Stimulated activated effector memory CD8-positive, alpha-beta T cell treated with anti-CD3 and anti-CD28 coated beads, Interleukin-12 subunit alpha, Interleukin-12 subunit beta, amount 100 ng/mL, for 72 hours (primary cell): ENCODE data around the gene ADAMTSL2.
A peak's percentile ranks its signal among the peaks of the same experiment; 100 is the strongest.

Experiments
- ATAC-seq: fragments of 150-1000 bp; cut with Tn5 transposase; 2 replicates; pipeline ENCODE4 v1.10.0; 2021
- DNase-seq, 2 donors: peaks; one replicate each; pipeline ENCODE4 v3.0.0; 2021 to 2022; ENCODE audit warnings: low spot score in 2 of 2
- H3K27ac Mint-ChIP-seq: one replicate; pipeline ENCODE4 v1.8.0; 2022; ENCODE audit warnings: mild to moderate bottlenecking, mixed read lengths
- H3K36me3 Mint-ChIP-seq: one replicate; pipeline ENCODE4 v1.8.0; 2022; ENCODE audit warnings: mild to moderate bottlenecking, mixed read lengths
- H3K4me1 Mint-ChIP-seq: one replicate; pipeline ENCODE4 v1.8.0; 2022; ENCODE audit warnings: mixed read lengths
- H3K4me3 Mint-ChIP-seq: one replicate; pipeline ENCODE4 v1.8.0; 2022; ENCODE audit warnings: mild to moderate bottlenecking, mixed read lengths
- H3K9me3 Mint-ChIP-seq: one replicate; pipeline ENCODE4 v1.8.0; 2022; ENCODE audit warnings: mixed read lengths

Gene ADAMTSL2

DNA sequence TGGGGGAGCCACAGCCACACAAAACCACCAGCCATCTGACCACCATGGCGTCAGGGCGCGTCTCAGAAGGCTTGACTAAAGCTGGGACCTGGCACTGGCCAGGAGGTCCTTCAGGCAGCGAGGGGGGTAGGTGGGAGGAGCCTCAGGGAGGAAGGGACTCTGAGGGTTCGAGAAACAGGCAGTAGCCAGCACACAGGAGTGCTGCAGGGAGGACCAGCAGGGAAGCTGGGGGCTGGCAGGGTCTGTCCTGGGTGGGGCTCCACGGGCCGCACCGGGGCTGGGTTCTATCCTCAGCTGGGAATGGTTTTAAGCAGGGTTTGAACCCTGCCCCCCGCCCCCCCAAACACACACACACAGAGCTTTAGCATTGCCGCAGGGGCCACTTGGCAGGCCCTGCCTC is 67.2 kb downstream of the ADAMTSL2 start:
- Mint-ChIP-seq H3K4me1 (peaks cover 6% of the 10 kb centered on the region), H3K4me3 (no peak overlapping the region), H3K9me3 (peaks cover 14% of the 10 kb centered on the region), H3K36me3 (no peaks in the 10 kb centered on the region), H3K27ac (no peak overlapping the region)
- ATAC-seq = no peak
- no peak for DNase-seq

DNA sequence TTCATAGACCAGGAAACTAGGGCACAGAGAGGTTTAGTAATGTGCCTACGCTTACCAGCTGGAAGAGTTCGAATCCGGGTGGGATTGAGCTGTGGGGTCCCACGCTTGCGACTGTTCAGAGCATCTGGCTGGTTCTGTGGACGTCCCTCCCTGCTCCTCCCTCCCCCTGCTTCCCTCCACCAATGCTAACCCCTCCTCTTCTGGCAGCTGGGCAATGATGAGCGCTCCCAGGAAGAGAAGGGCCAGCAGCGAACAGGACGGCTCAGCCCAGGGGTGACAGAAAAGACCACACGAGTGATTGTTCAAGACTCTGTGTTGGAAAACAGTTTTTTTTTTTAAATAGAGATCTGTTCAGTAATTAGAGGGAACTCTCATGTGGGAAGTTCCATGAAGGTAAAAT is 67.8 kb downstream of the ADAMTSL2 start:
- H3K4me1 Mint-ChIP-seq = peaks cover 6% of the 10 kb centered on the region
- no peak for ATAC-seq
- DNase-seq = no peak
- no peaks in the 10 kb centered on the region for H3K36me3 Mint-ChIP-seq
- H3K4me3 Mint-ChIP-seq = no peak overlapping the region
- H3K9me3 Mint-ChIP-seq = peaks cover 9% of the 10 kb centered on the region
- no peak overlapping the region for H3K27ac Mint-ChIP-seq

DNA sequence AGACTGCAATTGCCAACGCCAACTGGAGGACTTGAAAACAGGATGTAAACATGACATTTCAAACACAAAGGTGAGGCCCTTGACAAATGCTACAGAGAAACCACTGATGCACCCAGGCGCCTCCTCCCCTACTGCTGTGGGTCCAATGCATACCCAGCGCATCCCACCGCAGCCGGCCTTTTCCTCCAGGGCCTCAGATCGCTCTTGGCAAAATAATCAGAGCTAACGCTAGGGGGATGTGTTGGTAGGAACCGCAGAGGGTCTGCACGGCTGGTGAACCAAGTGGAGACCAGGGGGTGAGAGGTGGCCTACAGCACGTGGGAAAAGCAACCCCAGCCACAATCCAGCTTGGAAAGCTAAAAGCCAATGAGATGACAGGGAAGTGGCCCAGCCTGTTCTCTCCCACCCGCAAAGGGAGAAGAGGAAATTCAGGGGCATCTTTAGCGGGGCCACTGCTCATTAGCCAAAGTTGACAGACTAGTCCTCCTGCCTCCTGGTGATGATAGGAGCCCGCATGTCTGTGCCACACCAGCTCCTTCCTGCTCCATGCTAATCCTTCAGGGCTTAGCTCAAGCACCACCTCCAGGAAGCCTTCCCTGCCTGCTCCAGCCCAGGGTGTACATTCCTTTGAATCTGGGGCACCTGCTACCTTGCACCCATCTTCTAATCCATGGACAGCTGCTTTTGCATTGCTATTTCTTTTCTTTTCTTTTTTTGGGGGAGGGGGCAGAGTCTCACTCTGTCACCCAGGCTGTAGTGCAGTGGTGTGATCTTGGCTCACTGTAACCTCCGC is 68.8 kb downstream of the ADAMTSL2 start:
- H3K9me3 Mint-ChIP-seq = no peaks in the 10 kb centered on the region
- H3K27ac Mint-ChIP-seq = no peak overlapping the region
- ATAC-seq (no peak), DNase-seq (no peak)
- no peaks in the 10 kb centered on the region for H3K36me3 Mint-ChIP-seq
- H3K4me3 Mint-ChIP-seq = no peak overlapping the region
- H3K4me1 Mint-ChIP-seq = peaks cover 6% of the 10 kb centered on the region

DNA sequence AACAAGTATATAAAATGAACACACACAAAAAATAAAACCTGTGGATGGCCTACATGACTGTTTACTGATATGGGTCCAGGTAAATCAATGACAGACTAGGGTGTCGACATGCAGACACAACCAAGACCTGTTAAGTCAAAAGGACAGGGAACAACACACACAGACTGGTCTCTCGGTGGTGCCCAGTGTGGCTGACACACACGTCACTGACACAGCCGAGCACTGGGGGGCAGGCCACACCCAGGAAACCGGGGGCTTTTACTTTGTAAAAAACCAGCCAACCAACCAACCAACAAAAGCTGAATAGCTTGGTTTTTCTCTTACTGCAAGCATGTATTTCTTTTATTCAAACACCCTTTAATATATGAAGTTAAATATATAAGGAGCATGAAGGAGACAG is 69.7 kb downstream of the ADAMTSL2 start:
- no peak overlapping the region for H3K4me3 Mint-ChIP-seq
- no peaks in the 10 kb centered on the region for H3K36me3 Mint-ChIP-seq
- no peak overlapping the region for H3K27ac Mint-ChIP-seq
- DNase-seq = no peak
- no peaks in the 10 kb centered on the region for H3K9me3 Mint-ChIP-seq
- peaks cover 6% of the 10 kb centered on the region for H3K4me1 Mint-ChIP-seq
- ATAC-seq = peak; percentile 61

DNA sequence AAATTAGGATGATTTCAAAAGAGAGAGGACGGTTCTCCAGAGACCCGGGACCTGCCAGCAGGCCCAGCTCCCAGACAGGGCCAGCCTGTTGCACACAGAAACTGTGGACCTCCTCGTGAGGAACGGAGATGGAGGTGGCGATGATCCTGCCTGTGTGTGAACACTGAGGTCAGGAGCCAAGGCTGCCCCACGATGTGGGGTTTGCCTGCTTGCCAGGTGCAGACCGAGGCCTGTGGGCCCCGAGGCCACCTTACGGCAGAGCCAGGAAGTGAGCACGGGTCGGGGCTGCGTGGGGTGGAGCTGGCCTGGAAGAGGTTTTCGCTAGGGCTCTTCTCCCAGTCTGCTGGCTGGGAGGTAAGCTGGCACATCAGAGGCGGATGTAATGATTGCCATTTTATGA is 70.4 kb downstream of the ADAMTSL2 start:
- Mint-ChIP-seq H3K4me3 (no peak overlapping the region), H3K27ac (no peak overlapping the region), H3K4me1 (peaks cover 6% of the 10 kb centered on the region), H3K36me3 (no peaks in the 10 kb centered on the region), H3K9me3 (no peaks in the 10 kb centered on the region)
- no peak for DNase-seq
- ATAC-seq = no peak

DNA sequence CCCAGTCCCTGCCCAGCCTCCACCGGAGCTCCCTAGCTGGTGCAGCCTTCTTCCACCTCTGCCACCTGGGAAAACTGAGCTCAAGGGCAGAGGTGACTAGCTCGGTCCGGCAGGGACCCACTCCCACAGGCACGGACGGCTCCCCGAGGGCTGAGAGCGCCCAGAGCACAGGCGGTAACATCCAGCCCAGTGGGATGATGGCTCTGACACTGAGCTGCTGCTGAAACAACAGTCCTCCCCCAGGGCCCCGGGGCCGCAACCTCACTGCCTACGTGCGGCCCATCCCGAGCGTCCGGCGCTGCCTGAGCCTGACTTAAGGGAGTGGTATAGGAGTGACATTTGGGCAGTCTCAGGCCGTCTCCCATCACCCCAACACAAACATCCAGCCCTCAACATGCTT is 70.9 kb downstream of the ADAMTSL2 start:
- ATAC-seq (no peak), DNase-seq (no peak)

DNA sequence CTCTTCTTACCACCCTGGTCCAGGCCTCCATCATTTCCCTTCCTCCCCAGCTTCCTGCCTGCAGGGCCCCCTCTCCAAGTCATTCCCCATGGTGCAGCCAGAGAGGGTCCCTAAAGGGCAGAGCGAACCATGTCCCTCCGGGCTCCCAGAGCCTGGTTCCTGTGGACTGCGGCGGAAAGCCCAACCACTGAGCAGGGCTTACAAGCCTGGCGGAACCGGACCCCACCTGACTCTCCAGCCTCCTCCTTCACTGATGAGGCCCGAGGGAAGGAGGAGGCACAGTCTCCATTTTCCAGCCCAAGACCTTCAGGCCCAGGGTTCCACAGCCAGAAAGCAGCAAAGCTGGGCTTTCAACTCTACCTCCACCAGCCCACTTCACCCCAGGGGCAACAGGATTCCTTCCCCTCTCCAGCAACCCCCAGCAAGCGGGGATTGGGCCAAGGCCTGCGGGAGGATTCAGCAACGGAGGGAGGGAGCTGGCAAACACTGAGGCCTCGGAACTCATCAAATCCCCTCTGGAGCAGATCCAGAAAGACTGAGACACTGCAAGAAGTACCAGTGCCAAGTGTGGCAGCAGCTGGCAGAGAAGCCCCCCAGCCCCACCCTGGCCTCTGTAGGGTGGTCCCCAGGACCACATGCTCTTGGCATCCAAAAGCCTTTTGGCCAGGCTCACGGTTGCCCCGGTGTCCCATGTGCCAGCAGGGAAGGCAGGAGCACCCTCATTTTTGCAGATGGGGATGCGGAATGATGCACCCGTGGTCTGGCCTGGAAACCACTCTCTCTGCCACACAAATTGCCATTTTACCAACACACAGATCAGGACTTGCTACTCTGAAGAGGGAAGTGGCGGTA is 71.6 kb downstream of the ADAMTSL2 start:
- no peak for DNase-seq
- Mint-ChIP-seq H3K4me3 (no peak overlapping the region), H3K36me3 (no peaks in the 10 kb centered on the region), H3K9me3 (no peaks in the 10 kb centered on the region), H3K4me1 (peaks cover 6% of the 10 kb centered on the region), H3K27ac (no peak overlapping the region)
- ATAC-seq = no peak

More for the DNA sequence above, 70.9 kb downstream of the ADAMTSL2 start:
- H3K36me3 Mint-ChIP-seq = no peaks in the 10 kb centered on the region
- no peak overlapping the region for H3K27ac Mint-ChIP-seq
- peaks cover 6% of the 10 kb centered on the region for H3K4me1 Mint-ChIP-seq
- H3K4me3 Mint-ChIP-seq = no peak overlapping the region
- no peaks in the 10 kb centered on the region for H3K9me3 Mint-ChIP-seq

DNA sequence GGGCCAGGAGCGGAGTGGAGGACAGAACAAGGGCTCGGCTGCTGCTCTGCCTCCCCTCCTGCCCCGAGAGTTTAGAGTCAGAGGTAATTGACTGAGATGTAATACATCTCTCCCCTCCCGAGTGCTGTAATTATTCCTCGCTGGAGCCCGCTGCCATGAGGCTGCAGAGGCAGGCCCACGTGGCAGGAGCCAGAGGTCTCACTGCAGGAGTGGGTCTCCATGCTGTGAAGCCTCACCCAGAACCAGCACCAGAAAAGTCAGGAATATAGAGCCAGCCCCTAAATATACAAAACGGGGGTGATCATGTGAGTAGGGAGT is 72.2 kb downstream of the ADAMTSL2 start:
- ATAC-seq = no peak
- Mint-ChIP-seq H3K36me3 (no peaks in the 10 kb centered on the region), H3K9me3 (no peaks in the 10 kb centered on the region), H3K27ac (no peak overlapping the region), H3K4me1 (peaks cover 6% of the 10 kb centered on the region), H3K4me3 (no peak overlapping the region)
- DNase-seq = no peak

DNA sequence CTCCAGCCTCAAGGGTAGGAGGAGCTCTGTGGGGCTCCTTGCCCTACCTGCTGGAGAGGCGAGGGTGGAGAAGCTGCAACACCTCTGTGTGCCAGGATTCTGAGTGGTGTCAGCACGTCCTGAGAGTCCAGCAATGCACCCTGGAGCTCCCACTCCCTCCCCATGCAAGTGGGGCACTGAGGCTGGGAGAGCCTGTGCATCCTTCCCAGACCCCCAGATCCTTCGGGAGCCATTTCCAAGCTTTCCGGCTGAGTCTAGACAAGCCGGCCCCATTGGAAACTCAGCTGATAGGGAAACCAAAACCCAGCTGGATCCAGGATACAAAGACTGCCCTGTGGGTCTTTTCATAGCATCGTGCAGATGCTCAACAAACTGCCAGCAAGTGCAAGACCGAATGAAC is 72.9 kb downstream of the ADAMTSL2 start:
- Mint-ChIP-seq H3K9me3 (no peaks in the 10 kb centered on the region), H3K27ac (no peak overlapping the region), H3K4me3 (no peak overlapping the region), H3K4me1 (peaks cover 6% of the 10 kb centered on the region), H3K36me3 (no peaks in the 10 kb centered on the region)
- DNase-seq (no peak), ATAC-seq (no peak)

DNA sequence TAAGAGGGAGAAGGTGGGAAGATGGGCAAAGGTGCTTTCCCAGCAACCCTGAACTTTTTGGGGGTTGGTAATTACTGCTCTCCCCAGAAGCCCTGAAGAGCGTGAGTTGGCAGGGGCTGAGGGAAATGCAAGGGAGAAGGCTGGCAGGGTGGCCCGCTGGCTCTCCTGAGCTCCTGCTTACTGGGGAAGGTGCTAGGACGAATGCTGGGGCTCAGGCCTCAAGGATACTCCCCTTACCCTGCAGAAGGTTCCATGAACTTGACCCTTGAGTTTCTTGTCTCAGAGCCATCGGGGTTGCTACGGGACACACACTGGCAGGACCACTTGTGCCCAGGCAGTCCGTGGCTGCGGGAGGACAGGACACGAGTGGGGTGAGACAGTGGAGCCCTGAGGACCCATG is 73.5 kb downstream of the ADAMTSL2 start:
- Mint-ChIP-seq H3K4me3 (no peak overlapping the region), H3K4me1 (peaks cover 6% of the 10 kb centered on the region), H3K27ac (no peak overlapping the region), H3K36me3 (no peaks in the 10 kb centered on the region), H3K9me3 (no peaks in the 10 kb centered on the region)
- DNase-seq (no peak), ATAC-seq (no peak)

DNA sequence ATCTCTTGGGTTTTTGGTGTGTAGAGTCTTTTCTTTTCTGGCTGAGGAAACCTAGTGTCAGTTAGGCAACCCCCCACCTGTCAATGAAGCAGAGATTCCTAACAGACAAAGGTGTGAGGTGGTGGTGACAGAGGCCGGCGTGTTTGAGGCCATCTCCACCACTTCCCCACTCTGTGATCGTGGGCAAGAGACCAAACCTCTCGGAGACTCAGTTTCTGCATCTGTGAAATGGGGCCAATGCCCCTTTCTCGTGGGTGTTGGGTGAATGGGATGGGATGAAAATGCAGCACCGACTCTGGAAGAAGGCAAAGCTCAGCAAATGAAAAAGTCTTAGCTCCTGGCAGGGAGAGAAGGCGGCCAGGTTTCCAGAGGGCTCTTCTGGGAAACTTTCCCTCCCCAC is 73.9 kb downstream of the ADAMTSL2 start:
- H3K4me1 Mint-ChIP-seq = peaks cover 6% of the 10 kb centered on the region
- no peak overlapping the region for H3K27ac Mint-ChIP-seq
- H3K9me3 Mint-ChIP-seq = no peaks in the 10 kb centered on the region
- H3K4me3 Mint-ChIP-seq = no peak overlapping the region
- ATAC-seq = no peak
- DNase-seq = no peak
- H3K36me3 Mint-ChIP-seq = peaks cover under 1% of the 10 kb centered on the region

DNA sequence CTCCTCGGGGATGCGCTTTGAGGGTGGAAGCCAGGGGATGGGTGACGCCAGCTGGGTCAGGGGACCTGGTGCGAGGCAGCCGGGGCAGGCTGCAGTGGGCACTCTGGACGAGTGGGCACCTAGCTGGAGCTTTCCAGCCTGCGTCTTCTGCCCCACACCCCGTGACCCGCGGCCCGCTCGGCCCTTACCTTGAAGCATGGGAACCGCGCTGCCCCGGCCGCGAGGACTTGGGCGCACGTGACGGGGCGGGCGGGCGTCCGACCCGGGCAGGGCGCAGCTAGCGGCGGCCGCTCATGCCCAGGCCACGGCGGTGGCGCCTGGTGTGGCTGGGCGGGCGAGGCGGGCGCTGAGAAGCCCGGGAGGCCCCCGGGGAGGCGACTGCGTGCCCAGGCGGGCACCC is 74.4 kb downstream of the ADAMTSL2 start:
- H3K27ac Mint-ChIP-seq = no peak overlapping the region
- H3K36me3 Mint-ChIP-seq = peaks cover 6% of the 10 kb centered on the region
- ATAC-seq = no peak
- H3K4me1 Mint-ChIP-seq = peaks cover 6% of the 10 kb centered on the region
- DNase-seq = no peak
- H3K4me3 Mint-ChIP-seq = no peak overlapping the region
- H3K9me3 Mint-ChIP-seq = no peaks in the 10 kb centered on the region

DNA sequence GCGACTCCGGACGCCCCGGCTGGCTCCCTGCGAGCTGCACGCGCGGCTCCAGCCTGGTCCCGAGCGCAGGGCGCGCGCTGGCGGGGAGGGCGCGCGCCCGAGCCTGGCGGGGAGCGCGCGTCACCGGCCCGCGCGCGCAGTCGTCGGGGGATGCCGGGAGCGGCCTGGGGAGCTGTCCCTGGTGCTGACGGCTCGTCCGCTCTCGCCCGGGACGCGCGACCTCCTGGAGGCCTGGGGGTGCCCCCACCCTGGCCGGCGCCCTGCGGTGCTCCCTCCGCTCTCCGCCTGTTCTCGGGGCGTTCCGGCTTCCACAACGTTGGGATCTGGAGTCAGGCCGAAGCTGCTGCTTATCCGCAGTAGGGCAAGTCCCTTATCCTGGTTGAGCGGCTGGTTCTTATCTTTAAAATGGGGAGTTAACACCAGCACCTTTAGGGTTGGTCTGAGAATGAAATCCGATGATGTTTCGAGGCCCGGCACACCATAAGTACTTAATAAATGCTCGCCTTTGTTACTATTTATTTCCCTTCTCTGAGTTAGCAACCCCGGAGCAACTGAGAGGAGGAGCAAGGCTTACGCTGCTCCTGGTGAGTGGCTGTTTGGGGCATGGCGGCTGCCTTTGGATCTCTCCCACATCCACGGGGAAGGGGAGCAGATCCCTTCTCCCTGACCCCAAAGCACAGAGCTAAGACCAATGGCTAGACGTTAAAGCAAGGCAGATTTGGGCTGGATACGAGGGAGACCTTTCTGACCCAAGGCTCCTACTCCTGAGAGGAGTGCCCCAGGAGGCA is 75.0 kb downstream of the ADAMTSL2 start, which contains the start of gene FAM163B:
Gene FAM163B (minus strand): TSS at position 79 of the 788 bp plus-strand sequence. CDS start 29,166 bp downstream, outside the sequence.
- DNase-seq = peak; percentile 21 to 52
- no peaks in the 10 kb centered on the region for H3K9me3 Mint-ChIP-seq

DNA sequence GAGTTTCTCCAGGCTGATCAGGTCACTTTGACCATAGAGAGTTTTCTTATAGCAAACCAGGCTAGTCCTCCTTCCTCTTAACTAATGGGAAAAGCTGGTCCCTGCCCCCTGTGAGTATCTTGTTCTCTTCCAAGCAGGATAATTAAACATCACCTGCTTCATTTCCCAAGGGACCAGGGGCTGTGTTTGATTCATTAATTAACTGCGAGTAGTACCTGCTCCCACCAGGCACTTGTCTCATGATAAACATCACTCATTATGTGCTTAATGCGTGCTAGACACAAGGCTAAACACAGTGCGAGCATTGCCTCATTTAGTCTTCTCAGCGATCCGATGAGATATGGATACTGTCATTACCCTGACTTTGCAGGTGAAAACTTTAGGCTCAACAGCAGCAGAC is 76.3 kb downstream of the ADAMTSL2 start:
- no peak for ATAC-seq

More for the DNA sequence above, 75.0 kb downstream of the ADAMTSL2 start, which contains the start of gene FAM163B:
- Mint-ChIP-seq H3K36me3 (peaks cover 6% of the 10 kb centered on the region), H3K4me3 (no peak within 1 kb of the TSS), H3K4me1 (peaks cover 6% of the 10 kb centered on the region), H3K27ac (no peak within 1 kb of the TSS)
- ATAC-seq = peak; percentile 42

DNA sequence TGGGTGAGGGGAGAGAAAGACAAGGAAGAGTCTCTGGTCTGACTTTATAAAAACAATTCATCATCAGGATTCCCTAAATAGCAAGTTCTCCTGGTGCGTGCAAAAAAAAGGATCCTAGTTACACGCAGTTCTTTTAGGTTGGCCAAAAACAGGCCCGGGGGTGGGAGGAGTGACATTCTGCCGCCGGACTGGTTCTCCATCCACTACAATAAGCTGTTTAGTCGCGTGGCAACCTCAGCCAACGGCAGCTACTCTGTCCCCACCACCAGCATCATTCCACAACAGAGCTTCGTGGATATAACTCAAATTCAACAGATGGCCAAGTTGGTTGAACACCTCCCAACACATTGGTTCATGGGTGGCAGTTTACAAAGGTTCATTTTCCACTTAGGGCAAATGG is 77.5 kb downstream of the ADAMTSL2 start:
- ATAC-seq (no peak), DNase-seq (no peak)
- no peak overlapping the region for H3K4me3 Mint-ChIP-seq
- H3K4me1 Mint-ChIP-seq = no peaks in the 10 kb centered on the region
- H3K36me3 Mint-ChIP-seq = peaks cover 6% of the 10 kb centered on the region
- H3K27ac Mint-ChIP-seq = no peak overlapping the region
- H3K9me3 Mint-ChIP-seq = no peaks in the 10 kb centered on the region

More for the DNA sequence above, 76.3 kb downstream of the ADAMTSL2 start:
- DNase-seq = no peak
- Mint-ChIP-seq H3K9me3 (no peaks in the 10 kb centered on the region), H3K36me3 (peaks cover 6% of the 10 kb centered on the region), H3K4me1 (no peaks in the 10 kb centered on the region), H3K27ac (no peak overlapping the region), H3K4me3 (no peak overlapping the region)
